Ishikawa (cell line): Measurements from ENCODE around the gene TMEM119.

Experiments
- EP300 ChIP-seq: IDR thresholded peaks from 2 replicates; pipeline ENCODE4 v1.6.1; 2012; ENCODE audit warnings: borderline replicate concordance
- FOXM1 ChIP-seq: IDR thresholded peaks from 2 replicates; pipeline ENCODE4 v1.6.1; 2012; ENCODE audit warnings: low read depth, borderline replicate concordance
- MAX ChIP-seq: IDR thresholded peaks from 2 replicates; pipeline ENCODE4 v1.6.1; 2012
- RAD21 ChIP-seq: IDR thresholded peaks from 2 replicates; pipeline ENCODE4 v1.6.1; 2012; ENCODE audit warnings: low read depth
- REST ChIP-seq: IDR thresholded peaks from 2 replicates; pipeline ENCODE4 v1.6.1; 2012; ENCODE audit warnings: low read depth, mild to moderate bottlenecking
- TAF1 ChIP-seq: IDR thresholded peaks from 2 replicates; pipeline ENCODE4 v1.6.1; 2012; ENCODE audit warnings: low read depth, mild to moderate bottlenecking
- TCF12 ChIP-seq: IDR thresholded peaks from 2 replicates; pipeline ENCODE4 v1.6.1; 2012; ENCODE audit warnings: low read depth
- TEAD4 ChIP-seq: IDR thresholded peaks from 2 replicates; pipeline ENCODE4 v1.6.1; 2012
- USF1 ChIP-seq: IDR thresholded peaks from 2 replicates; pipeline ENCODE4 v1.6.1; 2012
- YY1 ChIP-seq: IDR thresholded peaks from 2 replicates; pipeline ENCODE4 v1.6.1; 2012; ENCODE audit warnings: low read depth
- ZBTB7A ChIP-seq: IDR thresholded peaks from 2 replicates; pipeline ENCODE4 v1.6.1; 2012; ENCODE audit warnings: low read depth

- no peak for TF ChIP-seq REST
- no peak for TF ChIP-seq MAX
- TF ChIP-seq RAD21 = no peak
- no peak for TF ChIP-seq ZBTB7A
- no peak for TF ChIP-seq USF1
- no peak for TF ChIP-seq EP300
- no peak for TF ChIP-seq TCF12
- no peak for TF ChIP-seq FOXM1
- no peak for TF ChIP-seq TEAD4
- TF ChIP-seq TAF1 = no peak
- TF ChIP-seq YY1 = no peak
Observed at GRCh38 chr12:108576660-108577234, 21.1 kb downstream of the TMEM119 start.
